ENCODE results near the gene SREK1.
"Not testable (repeated sequence)": the region's sequence is repeated elsewhere in the genome, so short reads cannot be mapped to it uniquely, and the experiment has no call there.

The SREK1 gene

DNA sequence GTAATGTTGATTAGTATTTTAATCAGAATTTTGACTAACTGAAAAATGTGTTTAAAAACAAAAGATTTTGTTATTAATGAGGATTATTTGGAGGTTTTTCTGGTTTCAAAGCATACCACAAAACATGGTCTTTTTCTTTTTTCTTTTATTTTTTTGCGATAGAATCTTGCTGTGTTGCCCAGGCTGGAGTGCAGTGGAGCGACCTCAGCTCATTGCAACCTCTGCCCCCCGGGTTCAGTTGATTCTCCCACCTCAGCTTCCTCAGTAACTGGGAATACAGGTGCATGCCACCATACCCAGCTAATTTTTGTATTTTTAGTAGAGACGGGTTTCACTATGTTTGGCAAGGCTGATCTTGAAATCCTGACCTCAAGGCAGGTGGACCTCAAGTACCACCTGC, 24.1 kb downstream of the SREK1 start:
- DNase-seq = no peak

DNA sequence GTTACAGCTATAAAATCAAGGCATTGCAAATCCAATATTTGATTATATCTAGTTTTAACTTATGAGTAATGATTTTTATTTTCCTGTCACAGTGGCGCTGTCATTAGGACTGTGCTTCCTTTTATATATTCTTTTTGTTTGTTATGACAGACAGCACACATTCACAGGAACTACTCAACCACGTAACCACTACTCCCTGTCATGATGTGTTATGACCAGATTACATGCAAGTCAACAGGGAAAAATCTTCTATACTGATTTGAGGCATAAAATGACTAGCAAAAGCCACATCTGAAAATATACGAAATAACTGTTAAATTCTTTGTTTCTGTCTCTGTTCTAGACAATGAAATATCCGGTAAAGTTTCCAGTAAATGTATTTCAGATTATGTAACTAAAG, 25.4 kb downstream of the SREK1 start:
- DNase-seq = no peak

DNA sequence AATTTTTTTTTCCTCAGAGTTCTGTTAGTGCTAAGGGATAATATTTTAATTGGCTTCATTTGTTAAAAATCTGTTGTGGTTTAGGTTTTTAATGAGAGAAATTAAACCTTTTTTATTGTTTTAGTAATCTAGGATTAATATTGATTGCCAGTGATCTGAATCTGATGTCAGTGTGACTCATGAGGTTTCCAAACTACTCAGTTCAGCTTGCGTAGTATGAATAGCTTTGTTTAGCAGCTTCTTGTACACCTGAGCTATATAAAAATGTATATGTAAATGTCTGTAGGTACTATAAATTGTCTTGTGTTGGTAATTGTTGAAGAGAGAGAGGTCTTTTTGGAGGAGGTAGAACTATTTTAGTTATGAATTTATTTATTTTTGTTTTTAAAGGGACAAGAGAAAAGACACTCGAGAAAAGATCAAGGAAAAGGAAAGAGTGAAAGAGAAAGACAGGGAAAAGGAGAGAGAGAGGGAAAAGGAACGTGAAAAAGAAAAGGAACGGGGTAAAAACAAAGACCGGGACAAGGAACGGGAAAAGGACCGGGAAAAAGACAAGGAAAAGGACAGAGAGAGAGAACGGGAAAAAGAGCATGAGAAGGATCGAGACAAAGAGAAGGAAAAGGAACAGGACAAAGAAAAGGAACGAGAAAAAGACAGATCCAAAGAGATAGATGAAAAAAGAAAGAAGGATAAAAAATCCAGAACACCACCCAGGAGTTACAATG, 26.3 kb downstream of the SREK1 start:
- no peak for DNase-seq

DNA sequence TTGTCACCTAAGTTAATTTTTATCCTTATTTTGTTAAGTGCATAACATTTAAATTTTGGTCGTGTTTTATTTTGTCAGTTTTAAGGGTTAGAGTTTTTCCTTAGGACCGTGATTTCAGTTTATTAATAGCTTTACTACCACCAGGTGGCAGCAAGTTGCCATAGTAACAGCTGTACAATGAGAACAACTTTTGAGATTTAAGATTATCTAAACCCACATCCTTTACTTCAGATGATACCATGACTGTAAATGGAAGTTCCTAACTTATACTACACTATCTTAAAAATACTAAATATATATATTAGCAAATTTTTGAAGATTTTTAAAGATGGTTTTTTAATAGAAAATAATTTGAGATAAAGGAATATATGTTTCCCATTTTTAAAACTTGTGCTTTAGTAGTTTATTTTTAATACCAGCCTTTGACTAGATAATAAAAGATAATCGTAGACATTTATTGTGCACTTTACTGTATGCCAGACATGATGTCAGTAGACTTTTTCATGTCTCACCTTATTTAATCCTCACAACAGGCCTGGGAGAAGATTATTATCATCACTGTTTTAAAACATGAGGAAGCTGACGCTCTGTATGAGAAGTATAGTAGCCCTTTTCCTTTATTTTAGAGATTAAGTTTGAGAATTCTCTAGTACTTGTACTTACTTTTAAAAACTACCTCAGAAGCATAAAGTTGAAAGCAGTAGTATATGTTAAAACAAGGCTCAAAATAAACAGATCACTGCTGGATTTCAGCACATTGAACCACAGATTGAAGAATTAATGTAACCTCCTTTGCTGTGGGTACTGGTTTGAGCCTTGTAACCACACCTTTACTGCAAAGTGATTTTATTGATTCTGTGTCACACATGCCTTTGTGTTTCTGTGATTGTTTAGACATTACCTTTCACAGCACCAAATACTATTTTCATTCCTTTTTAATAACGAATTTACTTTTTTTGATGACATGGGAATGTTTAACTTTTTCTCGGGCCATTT, 27.5 kb downstream of the SREK1 start:
- DNase-seq = no peak

DNA sequence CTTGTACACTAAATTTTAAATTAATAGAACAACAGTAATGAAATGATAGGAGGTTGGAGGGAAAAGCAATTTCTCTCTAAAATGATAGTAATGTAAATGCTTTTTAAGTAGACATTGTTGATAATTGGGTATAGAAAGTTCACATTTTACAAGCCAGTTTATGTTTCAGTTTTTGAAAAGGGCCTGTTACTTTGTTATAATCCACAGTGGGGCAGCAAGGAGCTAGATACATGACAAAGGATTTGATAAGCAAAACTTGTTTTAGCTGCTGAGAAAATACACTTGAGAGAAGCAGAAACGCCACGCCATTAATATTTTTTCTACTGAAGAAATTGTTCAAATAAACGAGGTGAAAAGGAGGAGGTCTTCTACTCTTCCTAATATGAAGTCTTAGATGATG, 30.2 kb downstream of the SREK1 start:
- no peak for DNase-seq

DNA sequence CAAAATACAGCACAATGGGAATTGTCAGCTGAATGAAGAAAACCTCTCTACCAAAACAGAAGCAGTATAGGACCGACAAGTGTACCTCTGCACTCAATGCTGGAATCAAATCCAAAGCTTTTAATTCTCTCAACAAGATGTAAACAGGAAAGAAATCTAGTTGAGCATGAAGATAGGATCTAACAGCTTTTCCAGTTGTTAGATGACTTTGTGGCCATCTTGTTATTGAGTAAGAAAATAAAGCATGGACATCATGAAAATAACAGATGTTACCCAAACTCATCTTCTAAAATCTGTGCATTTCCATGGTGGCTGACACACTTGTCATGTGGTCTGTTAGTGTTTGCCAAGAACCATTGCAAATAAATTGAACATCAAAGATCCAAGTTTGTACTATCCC, 34.7 kb downstream of the SREK1 start:
- no peak for DNase-seq

DNA sequence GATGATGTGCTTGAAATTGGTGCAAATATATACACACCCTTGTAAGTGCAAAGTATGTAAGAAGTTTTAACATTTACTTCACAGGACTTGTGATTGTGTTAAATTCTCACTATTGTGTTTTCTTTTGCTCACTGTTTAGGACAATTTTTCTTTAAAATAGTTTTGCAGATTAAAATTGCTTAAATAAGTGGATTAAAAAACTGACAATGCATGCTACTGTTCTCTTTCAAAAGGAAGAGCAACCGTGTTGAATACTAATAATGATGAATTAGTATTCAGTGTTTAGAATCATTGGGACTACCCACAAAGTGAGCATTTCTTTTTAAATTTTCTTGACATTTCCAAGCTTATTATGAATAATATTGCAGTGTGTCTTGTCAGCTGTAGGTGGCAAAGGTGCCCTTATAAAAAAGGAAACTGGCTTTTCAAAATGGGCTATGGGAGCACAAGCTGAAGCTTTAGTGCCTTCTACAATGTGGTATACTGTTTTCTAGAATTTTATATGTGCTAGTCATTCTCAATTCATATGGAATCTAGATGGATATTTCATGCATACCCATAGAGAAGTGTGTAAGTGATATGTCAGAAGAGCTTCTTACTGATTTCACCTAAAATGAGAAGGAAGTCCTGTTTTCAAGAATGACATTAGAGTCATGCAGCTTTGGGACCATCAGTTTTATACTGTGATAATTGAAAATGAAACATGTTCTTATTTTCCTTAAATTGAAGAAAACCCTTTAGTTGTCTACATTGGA, 35.4 kb downstream of the SREK1 start:
- no peak for DNase-seq

DNA sequence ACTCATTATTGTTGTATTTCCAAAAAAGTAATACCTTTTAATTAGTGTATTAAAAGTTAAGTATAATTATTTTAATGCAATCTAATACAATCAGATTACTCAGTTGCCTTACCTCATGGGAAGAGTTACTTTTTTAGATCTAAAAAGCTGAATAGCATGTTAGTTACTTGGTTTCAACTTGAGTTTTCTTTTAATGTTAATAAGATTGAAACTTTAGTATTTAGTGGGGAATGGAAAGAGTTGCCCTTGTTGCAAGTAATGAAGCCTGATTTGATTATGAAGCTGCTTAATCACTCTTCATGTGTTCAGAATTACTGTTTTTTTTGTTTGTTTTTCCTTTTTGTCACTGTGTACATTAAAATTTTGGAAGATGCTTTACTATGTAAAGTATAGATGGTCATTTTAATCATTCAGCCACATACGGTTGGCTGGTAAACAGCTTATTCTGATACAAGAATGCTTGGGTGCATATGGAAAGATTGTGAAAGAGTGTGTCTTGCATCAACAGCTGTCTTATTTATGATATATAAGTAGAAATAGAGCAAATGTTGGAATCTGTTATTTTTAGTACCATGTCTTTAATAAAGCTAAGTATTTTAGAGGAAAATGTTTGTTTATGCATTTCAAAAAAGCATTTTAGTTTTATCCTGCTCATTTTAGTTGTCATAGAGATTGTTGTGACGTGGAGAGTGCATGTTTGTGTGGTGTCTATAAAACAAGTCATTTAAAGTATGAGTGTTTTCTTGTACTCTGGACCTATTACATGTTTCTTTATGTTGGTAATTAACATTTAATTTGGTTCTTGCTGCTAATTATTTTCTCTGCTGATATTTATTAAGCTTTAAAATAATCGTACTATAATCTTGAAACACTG, 36.4 kb downstream of the SREK1 start:
- DNase-seq = no peak

DNA sequence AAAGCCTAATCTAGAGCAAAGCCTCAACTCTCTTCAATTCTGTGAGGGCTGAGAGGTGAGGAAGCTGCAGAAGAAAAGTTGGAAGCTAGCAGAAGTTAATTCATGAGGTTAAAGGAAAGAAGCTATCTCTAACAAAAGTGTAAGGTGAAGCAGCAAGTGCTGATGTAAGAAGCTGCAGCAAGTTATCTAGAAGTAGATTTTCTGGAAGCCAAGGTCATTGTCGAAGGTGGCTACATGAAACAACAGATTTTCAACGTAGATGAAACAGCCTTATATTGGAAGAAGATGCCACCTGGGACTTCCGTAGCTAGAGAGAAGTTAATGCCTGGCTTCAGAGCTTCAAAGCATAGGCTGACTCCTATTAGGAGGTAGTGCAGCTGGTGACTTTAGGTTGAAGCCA, 42.0 kb downstream of the SREK1 start:
- DNase-seq = no peak

DNA sequence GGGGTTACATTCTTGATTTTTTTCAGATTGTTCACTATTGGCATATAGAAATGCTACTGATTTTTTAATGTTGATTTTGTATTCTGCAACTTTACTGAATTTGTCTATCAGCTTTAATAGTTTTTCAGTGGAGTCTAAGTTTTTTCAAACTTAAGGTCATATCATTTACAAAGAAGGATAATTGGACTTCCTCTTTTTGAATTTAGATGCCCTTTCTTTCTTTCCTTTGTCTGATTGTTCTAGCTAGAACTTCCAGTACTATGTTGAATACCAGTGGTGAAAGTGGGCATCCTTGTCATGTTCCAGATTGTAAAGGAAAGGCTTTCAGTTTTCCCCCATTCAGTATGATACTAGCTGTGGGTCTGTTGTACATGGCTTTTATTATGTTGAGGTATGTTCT, 49.3 kb downstream of the SREK1 start:
- DNase-seq = no peak

DNA sequence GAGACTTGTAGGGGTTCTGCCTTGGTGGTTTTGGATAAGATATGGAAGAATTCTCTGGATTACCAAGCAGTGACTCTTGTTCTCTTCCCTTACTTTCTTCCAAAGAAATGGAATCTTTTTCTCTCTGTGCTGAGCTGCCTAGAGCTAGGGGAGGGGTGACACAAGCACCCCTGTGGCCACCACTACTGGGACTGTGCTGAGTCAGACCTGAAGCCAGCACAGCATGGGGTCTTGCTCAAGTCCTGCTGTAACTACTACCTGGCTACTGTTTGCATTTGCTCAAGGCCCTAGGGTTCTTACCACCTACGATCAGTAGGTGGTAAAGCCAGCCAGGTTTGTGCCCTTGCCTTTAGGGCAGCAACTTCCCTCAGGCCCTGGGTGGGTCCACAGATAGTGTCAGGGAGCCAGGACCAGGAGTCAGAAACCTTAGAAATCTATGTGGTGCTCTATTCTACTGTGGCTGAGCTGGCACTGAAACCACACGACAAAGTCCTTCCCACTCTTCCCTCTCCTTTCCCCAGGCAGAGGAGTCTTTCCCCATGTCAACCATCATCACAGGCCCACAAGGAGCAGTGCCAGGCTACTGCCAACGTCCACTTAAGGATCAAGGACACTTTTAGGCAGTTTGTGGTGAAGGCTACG, 53.8 kb downstream of the SREK1 start:
- no peak for DNase-seq

DNA sequence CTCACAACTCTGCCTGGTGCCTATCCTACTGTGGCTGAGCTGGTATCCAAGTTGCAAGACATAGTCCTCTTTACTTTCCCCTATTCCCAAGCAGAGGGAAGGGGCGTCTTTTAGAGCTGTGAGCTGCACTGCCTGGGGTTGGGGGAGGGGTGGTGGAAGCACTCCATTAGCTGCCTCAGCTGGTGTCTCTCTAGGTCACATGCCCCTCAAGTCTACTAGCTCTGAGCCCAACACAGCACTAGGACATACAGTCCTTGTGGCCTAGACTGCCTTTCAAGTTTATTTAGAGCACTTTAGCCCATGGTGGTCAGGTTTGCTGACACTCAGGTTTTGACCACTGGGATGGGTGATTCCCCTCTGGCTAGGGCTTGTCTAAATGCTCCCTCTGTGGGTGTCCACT, 54.7 kb downstream of the SREK1 start:
- DNase-seq = no peak

DNA sequence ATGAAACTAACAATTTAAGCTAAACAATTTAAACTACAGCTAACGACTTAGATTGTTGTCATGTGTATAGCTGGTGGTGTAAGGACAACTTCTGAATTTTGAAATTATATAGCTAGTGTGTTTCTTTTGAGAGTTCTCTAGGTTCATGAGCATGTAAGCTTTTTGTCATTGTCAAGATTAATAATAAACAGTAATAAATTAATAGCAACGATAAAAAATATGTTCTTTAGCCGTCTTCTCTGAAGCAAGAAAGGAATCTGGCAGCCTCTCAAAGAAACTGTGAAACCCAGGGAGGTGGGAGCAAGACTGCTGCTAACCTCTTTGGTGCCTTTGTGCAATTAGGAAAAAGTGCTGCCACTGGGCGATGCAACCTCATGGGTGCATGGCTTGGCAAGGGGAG, 59.4 kb downstream of the SREK1 start:
- no peak for DNase-seq

DNA sequence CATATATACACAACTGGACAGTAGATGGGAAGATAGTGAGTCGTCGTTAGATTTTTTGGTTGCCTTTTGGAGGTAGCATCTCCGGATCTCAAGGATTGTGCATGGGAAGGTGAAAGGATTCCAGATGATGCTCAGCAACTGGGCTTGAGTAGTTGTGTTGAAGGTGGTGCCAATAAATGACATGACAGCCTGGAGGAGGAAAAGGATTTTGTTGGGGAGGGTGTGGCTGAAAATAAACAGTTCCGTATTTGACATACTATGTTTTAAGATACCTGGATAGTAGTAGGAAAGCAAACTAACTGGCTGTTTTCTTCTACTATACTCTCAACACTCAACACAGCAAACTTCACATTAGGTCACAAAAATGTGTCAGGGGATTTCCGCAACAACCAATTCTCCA, 62.4 kb downstream of the SREK1 start:
- DNase-seq = no peak

DNA sequence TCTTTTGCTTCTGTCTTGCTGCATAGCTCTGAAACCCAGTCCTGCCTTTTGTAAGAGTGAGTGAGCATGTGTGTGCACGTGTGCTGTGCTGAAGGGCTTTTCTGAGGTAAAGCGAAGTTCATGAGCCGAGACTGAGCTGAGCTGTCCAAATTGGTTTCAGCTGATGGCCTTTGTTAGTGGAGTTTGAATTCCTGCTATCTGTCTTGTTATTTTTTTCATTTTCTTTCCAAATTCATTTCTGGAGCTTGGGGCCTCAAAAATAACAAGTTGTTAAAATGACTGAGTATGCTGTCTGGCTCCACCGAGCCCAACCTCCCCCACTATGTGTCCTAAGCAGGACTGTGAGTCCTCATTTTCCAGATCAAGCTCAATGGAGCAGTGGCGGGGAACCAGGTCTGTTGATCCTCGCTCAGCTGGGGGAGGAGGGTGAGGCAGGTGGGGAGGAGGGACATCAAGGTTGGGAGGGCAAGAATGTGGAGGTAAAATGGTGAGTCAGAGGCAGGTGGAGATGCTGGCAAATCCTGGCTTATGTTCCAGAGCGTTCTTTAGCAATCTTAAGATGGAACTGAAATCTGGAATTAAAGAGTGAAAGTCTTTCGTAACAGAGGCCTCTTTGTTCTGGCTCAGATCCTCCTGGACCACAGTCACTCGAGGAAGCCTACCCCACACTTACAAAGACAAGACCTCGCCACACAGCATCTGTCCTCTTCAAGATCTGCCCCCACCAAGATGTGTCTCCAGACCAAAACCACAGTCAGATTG, 63.9 kb downstream of the SREK1 start:
- DNase-seq = no peak

DNA sequence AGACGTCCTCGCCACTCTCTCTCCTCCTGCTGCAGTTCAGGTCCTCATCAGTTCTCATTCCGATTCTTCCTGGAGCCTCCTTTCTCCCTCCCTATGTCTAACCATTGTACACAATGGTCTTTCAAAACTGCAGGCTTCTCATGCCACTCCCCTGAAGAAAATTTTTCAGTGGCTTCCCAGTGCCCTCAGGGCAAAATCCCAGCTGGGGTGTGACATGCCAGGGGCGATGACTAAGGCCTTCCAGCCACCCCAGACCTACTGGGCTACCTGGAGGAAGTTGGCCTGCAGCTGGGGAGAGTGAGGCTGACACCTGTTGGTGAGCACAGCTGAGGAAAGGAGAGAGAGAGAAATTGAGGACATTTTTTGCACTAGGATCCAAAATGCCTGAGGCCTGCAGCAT, 65.2 kb downstream of the SREK1 start:
- DNase-seq = no peak

DNA sequence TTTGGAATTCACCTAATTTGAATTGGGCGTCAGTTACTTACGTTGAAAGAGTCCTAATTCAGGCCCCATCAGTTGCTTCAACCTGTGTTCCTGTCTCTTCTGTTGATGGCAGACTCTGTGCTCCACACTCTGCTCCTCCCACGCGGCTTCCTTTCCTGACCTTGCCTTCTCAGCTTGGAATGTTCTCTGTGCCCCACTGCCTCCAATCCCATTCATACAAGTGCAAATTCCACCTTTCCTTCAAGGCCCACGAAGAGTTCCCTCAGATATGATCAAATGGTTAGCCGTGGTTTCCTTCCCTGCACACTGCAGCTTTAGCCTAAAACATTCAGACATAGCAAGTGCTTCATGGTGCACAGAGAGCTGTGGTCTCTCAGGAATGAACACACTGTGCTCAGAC, 65.7 kb downstream of the SREK1 start:
- no peak for DNase-seq

DNA sequence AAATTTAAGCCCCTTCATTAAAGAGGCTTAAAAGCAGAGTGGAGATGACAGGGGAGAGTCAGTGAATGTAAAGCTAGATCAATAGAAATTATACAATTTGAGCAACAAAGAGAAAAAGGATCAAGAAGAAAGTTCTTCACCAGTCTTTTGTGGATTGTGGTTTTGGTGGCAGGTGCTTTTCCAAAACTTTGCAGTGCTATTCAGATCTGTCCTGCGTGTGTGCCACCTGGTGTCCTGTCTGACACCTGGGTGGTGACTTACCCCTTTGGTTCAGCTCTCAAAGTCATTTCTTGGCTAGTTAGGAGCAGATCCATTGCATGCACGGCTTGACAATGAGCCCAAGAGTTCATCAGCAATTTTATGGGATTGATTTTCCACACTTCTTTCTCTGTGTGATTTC, 69.4 kb downstream of the SREK1 start:
- DNase-seq = no peak

DNA sequence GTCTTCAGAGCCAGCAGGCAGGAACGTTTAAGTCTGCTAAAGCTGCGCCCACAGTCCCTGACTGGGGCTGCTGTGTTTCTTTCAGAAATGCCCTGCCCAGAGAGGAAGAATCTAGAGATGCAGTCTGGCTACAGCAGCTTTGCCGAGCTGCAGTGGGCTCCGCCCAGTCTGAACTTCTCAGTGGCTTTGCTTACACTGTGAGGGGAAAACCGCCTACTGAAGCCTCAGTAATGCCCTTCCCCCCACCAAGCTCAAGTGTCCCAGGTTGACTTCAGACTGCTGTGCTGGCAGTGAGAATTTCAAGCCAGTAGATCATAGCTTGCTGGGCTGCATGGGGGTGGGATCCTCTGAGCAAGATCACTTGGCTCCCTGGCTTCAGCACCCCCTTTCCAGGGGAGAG, 78.4 kb downstream of the SREK1 start:
- DNase-seq = no peak

DNA sequence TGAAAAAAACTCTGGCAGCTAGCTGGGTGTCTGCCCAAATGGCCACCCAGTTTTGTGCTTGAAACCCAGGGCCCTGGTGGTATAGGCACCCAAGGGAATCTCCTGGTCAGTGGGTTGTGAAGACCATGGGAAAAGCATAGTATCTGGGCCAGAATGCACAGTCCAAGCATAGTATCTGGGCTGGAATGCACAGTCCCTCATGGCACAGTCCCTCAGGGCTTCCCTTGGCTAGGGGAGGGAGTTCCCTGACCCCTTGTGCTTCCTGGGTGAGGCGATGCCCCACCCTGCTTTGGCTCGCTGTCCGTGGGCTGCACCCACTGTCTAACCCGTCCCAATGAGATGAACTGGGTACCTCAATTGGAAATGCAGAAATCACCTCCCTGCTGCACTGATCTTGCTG, 78.8 kb downstream of the SREK1 start:
- not testable (repeated sequence) for DNase-seq

DNA sequence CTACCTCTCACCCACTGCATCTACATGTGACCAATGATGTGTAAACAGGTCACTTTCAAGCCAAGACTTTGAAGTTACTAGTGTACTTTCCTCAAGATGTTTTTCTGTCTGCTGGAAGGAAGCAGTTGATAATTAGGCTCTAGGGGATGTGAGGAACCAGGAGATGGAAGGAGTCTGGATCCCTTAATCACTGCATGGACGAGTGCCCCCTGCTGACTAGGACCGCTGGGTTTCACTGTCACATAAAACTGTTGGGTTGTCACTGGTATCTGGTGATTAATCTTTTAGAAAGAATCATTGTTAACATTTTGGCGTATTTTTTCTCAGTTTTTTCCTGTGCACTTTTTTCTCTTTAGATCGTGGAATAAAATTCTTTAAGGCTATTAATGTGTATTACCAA, 79.5 kb downstream of the SREK1 start:
- no peak for DNase-seq

All from DMS79 (cell line).